Fibroblast of skin of left quadriceps (primary cell): Measurements from ENCODE around the gene RIPK1.
"Not testable (repeated sequence)": the region's sequence is repeated elsewhere in the genome, so short reads cannot be mapped to it uniquely, and the experiment has no call there.

Experiments used
- DNase-seq, 2 experiments: peaks; one replicate each; pipeline ENCODE4 v3.0.0-alpha.2; 2013; ENCODE audit warnings: low read depth in 2 of 2

RIPK1 gene

DNA sequence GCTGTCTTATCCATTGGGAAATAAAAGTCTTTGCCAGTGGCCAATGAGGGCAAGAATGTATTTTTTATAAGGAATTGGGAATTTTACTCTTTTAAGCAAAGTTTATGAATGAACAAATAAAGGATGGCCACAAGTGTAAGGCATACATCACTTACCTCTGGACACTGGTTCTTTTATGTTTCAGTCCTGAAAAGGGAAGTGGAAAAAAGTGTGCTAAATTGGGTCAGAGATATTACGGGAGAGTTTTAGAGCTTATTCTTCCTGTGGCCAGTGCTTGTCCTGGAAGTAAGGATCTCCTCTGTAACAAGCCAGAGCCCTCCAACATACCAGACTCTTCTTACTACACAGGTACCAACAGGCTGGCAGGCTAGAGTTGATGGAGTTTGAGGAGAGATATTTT, 22.5 kb upstream of the RIPK1 start:
- no peak for DNase-seq

DNA sequence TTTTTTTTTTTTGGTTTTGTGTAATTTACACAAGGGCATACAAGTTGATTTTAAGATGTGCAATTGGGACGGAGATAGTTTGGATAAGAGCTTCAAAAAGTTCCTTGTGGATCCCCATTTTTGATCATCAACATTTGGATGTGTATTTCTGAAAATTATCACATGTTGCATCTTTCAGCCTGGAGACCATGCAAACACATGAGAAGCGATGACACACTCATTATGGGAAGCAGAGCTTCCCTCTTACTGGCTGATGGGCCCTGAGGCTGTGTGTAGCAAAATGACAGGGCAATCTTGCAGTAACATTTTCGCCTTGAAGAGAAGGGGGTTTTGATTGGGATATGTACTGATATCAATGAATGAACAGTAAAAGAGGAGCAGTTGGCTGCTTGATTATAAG, 22.0 kb upstream of the RIPK1 start:
- no peak for DNase-seq

DNA sequence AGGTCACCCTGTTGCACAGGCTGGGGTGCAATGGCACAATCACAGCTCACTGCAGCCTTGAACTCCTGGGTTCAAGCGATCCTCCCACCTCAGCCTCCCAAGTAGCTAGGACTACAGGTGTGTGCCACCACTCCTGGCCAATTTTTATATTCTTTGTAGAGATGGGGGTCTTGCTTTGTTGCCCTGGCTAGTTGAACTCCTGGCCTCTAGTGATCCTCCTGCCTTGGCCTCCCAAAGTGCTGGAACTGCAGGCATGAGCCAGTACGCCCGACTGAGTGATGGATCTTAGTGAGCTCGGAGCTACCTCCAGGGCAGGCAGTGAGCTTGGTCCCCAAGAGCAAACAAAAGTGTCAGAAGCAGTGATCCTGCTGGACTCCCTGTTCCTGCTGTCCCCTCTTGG, 20.3 kb upstream of the RIPK1 start:
- not testable (repeated sequence) for DNase-seq

DNA sequence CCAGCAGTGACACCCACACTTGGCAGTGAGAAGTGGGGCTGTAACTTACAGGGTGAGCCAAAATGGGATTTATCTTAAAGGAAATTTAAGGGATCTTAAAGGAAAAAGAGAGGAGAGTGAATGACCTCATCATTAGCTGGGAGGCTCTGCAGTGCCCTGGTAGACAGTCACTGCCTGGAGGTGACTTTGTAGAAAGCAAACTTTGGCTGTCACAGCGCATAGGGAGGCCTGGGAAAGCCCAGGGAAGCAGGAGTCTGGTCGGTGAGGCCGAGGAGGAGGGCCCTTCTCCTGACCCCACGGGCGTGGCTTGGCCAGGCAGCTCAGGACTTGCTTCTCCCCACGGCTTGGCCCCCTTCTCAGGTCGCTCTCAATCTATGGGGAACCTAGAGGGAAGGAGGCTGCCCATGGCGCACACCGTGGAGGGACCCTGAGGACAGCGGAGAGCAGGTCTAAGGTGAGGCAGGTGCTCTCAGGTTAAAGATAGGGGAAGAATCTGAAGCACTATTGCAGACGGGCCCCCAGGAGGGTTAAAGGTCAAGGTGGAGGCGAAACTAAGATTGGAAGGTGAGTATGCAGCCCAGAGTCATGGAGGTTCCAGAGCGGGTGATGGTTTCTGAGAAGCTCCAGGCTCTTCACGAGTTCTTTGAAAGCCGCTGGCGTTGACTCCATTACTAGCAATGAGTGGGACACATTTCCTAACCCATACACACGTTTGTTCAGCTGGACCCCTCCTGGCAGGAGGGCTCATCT, 15.6 kb upstream of the RIPK1 start:
- no peak for DNase-seq

DNA sequence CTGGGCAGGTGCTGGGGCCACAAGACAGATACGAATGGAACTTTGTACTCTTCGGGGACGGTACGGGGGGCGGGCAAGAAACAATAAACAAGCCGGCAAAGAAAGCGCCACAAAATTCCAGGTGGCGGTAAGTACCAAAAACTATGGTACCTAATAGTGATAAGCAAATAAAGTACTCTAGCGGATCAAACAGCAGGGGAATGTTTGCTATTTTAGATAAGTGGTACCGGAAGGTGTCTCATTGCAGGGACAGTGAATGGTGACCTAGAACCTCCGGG, 15.1 kb upstream of the RIPK1 start:
- DNase-seq, result no peak

DNA sequence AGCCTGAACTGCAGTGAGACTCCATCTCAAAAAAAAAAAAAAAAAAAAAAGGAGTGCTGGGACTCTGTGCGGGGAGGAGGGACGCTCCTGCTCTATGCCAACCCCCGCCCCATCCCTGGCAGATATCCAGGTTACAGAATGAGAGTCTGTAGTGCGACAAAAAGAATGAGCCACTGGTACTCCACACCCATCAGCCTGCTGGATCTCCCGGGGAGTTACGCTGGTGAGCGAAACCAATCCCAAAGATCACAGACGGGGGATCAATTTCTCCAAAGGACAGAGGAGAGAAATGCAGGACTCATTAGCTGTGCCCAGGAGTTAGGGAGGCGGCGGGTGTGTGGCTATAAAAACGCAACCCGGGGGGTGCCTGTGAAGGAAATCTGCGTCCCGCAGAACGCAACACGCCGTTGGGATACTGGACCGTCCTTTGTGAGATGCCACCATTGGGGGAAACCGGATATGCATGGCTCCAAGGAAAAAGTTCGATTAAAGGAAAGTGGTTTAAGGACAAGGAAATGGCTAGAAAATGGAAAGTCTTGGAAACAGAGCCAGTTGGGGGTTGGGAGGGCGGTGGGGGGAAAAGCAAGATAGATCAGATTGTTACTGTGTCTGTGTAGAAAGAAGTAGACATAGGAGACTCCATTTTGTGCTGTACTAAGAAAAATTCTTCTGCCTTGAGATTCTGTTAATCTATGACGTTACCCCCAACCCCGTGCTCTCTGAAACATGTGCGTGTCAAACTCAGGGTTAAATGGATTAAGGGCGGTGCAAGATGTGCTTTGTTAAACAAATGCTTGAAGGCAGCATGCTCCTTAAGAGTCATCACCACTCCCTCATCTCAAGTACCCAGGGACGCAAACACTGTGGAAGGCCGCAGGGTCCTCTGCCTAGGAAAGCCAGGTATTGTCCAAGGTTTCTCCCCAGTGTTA, 13.8 kb upstream of the RIPK1 start:
- DNase-seq, result not testable (repeated sequence)

DNA sequence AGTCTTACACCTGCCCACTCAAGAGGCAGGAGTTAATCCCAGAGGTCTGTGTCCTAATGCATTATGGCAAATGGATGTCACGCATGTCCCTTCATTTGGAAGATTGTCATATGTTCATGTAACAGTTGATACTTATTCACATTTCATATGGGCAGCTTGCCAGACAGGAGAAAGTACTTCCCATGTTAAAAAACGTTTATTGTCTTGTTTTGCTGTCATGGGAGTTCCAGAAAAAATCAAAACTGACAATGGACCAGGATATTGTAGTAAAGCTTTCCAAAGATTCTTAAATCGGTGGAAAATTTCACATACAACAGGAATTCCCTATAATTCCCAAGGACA, 13.2 kb upstream of the RIPK1 start:
- not testable (repeated sequence) for DNase-seq

DNA sequence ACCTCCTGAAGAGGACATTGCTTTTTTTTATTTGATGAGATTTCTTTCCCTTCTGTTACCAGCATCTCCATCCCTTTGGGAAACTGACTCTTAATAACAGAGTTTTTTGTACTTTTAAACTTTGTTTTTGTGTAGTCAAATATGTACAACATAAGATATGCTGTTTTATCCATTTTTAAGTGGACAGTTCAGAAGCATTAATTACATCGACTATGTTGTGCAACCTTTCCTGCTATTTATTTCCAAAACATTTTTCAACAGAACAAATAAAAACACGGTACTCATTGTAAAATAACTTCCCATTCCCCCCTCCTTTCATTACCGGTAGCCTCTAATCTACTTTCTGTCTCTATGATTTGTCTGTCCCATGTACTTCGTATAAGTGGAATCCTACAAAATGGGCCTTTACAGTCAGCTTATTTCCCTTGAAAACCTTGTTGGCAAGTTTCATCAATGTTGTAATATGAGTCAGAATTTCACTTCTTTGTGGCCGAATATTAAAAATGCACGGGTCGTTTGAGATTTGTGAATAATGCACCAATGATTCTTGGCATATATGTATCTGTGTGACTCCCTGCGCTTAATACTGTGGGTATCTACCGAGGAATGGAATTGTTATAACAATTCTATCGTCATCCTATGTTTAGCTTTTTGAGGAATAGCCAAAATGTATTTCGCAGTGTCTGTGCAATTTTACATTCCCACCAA, 11.1 kb upstream of the RIPK1 start:
- no peak for DNase-seq

DNA sequence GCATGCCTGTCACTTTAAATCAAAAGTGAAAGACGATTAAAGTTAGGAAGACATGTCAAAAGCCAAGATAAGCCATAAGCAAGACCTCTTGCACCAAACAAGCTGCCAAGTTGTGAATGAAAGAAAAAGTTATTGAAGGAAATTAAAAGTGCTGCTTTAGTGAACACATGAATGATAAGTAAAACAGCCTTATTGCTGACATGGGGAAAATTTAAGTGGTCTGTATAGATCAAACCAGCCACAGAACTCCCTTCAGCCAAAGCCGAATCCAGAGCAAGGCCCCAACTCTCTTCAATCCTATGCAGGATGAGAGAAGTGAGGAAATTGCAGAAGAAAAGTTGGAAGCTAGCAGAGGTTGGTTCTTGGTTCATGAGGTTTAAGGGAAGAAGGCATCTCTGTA, 9.3 kb upstream of the RIPK1 start:
- DNase-seq, result no peak

DNA sequence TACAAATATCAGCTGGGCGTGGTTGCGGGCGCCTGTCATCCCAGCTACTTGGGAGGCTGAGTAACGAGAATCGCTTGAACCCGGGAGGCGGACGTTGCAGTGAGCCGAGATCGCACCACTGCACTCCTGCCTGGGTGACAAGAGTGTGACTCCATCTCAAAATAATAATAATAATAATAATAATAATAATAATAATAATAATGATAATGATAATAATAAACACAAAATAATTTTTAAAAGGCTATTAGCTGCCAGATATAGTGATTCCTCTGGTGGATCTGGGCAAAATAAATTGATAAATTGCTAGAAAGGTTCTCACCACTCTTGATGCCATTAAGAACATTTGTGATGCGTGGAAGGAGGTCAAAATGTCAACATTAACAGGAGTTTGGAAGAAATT, 8.2 kb upstream of the RIPK1 start:
- not testable (repeated sequence) for DNase-seq

DNA sequence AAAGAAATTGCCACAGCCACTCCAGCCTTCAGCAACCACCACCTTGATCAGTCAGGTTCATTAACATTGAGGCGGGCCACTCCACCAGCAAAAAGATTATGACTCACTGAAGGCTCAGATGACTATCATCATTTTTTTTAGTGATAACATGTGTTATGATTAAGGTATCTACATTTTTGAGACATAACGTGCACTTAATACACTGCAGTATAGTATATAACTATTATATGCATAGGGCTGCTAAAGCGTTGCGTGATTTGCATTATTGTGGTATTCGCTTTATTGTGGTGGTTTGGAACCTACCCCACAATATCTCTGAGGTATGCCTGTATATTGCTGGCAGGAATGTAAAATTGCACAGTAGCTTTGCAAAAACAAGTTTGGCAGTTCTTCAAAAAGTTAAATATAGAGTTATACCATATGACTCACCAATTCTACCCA, 6.8 kb upstream of the RIPK1 start:
- peak; percentile 93 for DNase-seq

DNA sequence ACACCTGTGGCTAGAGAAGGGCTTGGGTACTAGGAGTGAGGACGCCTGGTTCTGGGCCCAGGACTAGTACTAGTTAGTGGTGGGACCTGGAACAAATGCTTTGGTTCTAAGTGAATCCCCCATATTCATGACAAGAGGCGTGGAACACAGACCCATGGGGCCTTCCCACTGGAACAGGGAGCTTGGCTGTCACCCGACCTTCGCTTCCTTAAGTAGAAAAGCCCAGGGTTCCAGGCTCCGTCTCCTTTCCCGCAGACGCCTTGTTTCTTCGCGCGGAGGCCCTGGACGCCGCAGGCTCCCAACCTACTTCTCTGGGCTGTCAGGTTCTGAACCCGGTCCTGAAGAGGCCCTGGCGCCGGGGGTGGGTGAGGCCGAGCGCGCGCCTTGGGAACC, 5.0 kb upstream of the RIPK1 start:
- DNase-seq, result not testable (repeated sequence)

DNA sequence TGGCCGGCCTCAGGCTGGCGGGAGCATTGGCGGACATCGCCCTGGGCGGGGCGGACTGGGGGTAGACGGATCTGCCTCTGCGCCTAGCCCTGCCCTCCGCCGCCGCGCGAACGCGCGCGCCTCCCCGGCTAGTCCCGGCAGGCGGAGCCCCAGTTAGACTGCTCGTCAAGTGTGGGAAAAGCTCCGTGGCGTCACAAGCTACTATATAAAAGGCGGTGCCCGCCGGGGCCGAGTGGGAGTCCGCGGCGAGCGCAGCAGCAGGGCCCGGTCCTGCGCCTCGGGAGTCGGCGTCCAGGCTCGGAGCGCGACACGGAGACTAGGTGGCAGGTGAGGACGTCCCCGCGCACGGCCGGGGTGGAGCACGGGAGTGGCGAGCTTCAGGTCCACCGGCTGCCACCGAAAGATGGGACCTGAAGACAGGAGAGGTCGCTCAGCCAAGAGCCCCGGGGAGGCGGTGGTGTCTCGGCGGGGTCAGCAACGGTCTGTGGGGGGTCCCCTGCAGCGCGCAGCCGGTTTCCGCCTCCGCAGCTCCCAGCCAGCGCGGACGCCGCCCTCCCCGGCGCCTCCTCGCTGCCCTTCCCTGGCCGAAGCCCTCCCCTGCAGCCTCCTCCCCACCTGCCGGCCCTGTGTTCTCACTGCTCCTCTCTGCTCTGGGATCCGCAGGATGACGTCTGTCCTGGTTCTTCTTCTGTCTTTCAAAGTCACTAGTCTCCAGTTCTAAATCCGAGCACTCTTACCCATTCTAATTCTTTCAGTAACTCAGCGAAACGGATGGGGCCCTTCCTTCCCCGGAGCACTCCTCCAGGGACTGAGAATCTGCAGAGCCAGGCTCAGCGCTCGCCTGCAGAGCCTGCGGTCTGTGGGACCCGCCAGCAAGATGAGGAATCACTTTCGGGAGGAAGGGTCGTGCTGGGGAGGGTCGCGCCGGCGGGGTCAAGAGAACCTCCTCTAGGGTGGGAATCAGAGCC, 4.3 kb upstream of the RIPK1 start:
- DNase-seq, result peak; percentile 77 to 81

DNA sequence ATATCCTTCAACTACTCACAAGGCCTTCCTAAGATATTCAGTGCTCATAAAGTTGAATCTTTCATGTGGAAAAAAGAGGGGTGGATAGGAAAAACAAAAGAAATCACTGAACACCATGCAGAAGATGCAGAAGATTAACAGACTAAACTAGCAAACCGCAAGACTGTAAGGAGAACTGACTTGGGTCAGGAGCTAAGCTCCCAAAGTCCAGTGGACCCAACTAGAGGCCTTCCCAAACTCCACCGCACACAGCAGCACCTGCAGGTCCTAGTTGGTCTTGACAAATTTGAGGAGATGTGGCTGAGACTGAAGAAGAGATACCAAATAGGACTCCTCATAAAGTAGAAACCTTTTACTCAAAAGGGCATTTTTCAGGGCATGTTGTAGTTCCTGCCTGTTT, 3.3 kb downstream of the RIPK1 start:
- no peak for DNase-seq

DNA sequence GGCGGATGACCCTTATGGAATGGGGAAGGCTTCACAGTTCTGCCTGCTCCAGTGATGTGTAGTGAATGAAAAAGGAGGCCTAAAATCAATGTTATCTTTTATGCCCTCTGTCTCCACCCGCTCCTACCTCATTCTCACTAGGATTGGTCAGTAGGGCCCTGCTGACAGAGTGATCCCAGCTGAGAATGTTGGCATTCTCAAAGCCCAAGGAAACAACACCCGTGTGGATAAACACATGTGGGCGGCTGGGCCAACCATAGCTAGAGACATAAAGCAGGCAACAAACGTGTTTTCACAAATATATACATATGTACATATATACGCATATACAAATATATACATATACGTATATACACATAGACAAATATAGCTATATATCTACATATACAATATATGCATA, 4.5 kb downstream of the RIPK1 start:
- DNase-seq, result no peak

DNA sequence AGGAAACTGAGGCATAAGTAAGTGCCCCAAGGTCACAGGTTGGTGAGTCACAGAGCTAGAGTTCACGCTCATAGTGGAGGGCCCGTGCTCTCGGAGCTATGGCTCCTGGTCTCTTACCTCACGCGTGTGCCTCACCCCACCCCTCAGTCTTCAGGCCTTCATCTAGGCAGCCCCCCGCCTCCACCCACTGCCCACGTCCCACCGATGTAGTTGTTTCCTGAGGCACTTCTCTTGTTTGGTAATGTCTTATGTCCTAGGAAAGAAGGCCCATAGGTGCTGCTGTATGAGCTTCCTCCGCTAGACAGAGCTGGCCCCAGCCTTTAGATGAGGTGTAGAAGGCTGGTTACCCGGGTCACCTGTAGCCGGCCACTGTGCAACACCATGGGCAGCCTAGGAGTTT, 5.1 kb downstream of the RIPK1 start:
- DNase-seq, result no peak

DNA sequence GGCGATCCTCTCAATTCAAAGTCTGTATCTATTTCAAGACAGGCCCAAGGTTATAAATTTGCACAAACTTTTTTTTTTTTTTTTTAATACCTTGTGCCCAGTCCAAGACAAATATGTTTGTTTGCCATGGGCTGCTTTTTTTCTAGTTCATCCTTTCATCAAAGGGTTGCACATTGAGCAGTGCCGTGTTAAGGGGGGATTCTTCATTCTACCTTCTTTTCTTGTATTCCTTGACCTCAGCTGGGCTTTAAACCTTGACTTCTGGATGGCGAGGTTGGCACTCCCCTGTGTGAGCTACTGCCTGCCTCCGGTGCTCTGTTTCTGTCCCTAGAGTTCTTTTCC, 7.4 kb downstream of the RIPK1 start:
- DNase-seq, result no peak

DNA sequence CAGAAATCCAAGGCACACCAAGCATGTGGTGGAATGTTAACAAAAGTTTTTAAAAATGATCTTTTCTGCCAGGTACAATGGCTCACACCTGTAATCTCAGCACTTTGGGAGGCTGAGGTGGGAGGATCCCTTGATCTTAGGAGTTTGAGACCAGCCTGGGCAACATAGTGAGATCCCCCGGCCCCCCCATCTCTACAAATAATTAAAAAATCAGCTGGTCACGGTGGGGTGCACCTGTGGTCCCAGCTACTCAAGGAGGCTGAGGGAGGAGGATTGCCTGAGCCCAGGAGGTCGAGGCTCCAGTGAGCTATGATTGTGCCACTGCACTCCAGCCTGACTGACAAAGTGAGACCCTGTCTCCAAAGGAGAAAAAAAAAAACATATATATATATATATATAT, 8.0 kb downstream of the RIPK1 start:
- DNase-seq, result no peak

DNA sequence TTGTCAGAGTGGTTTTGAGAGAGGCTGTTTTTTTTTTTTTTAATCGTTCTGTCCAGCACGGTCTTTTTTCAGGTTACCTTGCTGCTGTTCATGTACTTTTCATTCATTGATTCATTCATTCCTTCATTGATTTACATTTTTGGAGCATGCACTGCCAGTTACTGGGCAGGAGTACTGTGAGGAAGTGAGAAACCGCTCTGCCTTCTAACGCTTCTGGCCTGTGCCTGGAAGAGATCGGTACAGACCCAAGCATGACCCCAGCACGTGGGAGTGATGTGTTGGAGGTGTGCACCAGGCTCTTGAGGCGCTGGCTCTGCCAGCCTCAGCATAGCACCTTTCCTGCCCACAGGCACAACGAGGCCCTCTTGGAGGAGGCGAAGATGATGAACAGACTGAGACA, 9.1 kb downstream of the RIPK1 start:
- no peak for DNase-seq

DNA sequence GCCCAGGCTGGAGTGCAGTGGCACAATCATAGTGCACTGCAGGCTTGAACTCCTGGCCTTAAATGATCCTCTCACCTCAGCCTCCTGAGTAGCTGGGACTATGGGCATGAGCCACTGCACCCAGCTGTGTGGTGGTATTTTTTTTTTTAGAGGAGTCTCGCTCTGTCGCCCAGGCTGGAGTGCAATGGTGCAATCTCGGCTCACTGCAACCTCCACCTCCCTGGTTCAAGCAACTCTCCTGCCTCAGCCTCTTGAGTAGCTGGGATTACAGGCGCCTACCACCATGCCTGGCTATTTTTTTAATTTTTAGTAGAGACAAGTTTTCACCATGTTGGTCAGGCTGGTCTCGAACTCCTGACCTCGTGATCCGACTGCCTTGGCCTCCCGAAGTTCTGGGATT, 10.7 kb downstream of the RIPK1 start:
- DNase-seq, result not testable (repeated sequence)

DNA sequence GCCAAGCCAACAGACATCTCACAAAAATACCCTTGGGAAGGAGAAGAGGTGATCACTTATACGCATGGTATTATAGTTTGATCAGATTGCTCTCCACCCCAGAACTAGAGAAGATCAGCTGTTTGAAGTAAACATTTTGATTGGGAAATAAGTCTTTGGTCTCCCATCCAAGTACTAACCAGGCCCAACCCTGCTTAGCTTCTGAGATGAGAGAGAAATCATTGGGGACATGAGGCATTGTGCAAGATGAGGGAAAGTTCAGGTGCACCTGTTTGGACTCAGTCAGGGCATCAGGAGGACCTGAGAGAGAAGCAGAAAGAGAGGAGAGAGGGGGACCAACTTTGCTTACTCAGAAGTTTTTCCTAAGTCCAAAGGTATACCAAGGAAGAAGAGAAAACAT, 11.4 kb downstream of the RIPK1 start:
- DNase-seq, result no peak

DNA sequence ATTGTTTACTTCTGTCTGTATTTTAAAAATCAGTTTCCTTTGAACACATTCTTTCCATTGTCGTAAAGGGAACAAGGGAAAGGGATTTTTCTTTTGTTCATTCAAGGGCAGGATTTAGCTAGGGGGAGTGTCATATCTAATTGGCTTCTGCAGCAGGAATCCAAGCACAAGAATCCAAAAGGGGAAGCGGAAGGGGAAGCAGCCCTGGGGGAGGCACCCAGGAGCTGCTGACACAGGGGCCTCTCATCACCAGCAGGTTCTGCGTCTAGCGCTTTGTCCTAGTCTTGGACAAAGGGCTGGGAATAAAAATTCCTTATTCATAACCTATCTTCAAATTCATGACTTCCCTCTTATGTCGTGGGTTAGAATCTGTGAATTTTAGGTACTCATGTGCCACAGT, 13.7 kb downstream of the RIPK1 start:
- DNase-seq, result no peak
